Neuronal stem cell (in vitro differentiated cells): ENCODE results near the gene BBS9.
A peak's percentile ranks its signal among the peaks of the same experiment; 100 is the strongest.

ENCODE experiments used
- DNase-seq: peaks from one replicate; pipeline ENCODE4 v3.0.0-alpha.2; 2013; ENCODE audit warnings: low spot score
- H2AFZ ChIP-seq: one replicate; pipeline ENCODE4 v1.6.1; 2013; ENCODE audit warnings: mild to moderate bottlenecking, low read length, inconsistent platforms
- H2AK5ac ChIP-seq: 2 replicates; pipeline ENCODE4 v1.6.1; 2013; ENCODE audit warnings: low read depth, mild to moderate bottlenecking, inconsistent platforms, low read length, moderate library complexity, mixed read lengths
- H2BK120ac ChIP-seq: 2 replicates; pipeline ENCODE4 v1.6.1; 2013; ENCODE audit warnings: low read depth, mild to moderate bottlenecking, inconsistent platforms, low read length, moderate library complexity, mixed read lengths
- H2BK12ac ChIP-seq: one replicate; pipeline ENCODE4 v1.6.1; 2013; ENCODE audit warnings: low read length, inconsistent platforms
- H2BK15ac ChIP-seq: 2 replicates; pipeline ENCODE4 v1.6.1; 2013; ENCODE audit warnings: mild to moderate bottlenecking, low read length, inconsistent platforms, mixed read lengths
- H2BK5ac ChIP-seq: one replicate; pipeline ENCODE4 v1.6.1; 2013; ENCODE audit warnings: inconsistent platforms, mild to moderate bottlenecking, low read length, moderate library complexity
- H3K14ac ChIP-seq: one replicate; pipeline ENCODE4 v1.6.1; 2013; ENCODE audit warnings: low read length, inconsistent platforms
- H3K18ac ChIP-seq: 2 replicates; pipeline ENCODE4 v1.6.1; 2013; ENCODE audit warnings: low read length, inconsistent platforms
- H3K23ac ChIP-seq: 2 replicates; pipeline ENCODE4 v1.6.1; 2013; ENCODE audit warnings: low read depth, mild to moderate bottlenecking, mixed read lengths, low read length, inconsistent platforms; ENCODE audit not compliant: poor library complexity
- H3K27ac ChIP-seq: replicated peaks from 3 replicates; pipeline ENCODE4 v1.5.1; 2013; ENCODE audit warnings: low read length, inconsistent platforms
- H3K27me3 ChIP-seq, 3 experiments: 2 replicates each; pipeline ENCODE4 v1.6.1; 2013; ENCODE audit warnings: low read length in 3 of 3, mild to moderate bottlenecking in 2 of 3, inconsistent platforms in 1 of 3, low read depth in 1 of 3, mixed read lengths in 1 of 3, moderate library complexity in 1 of 3; ENCODE audit not compliant: control insufficient read depth in 3 of 3, insufficient read depth in 3 of 3
- H3K36me3 ChIP-seq, 2 donors: replicated peaks in 1 of 2; 2 replicates each; pipeline ENCODE4 v1.6.1; 2013; ENCODE audit warnings: low read length in 2 of 2; ENCODE audit not compliant: control insufficient read depth in 2 of 2, insufficient read depth in 2 of 2
- H3K4ac ChIP-seq: 2 replicates; pipeline ENCODE4 v1.6.1; 2013; ENCODE audit warnings: inconsistent platforms, mild to moderate bottlenecking, low read length, moderate library complexity
- H3K4me1 ChIP-seq, 2 donors: 1 replicate in 1 of 2; 2 replicates in 1 of 2; pipeline ENCODE4 v1.6.1; 2013; ENCODE audit warnings: low read length in 2 of 2, low read depth in 1 of 2; ENCODE audit not compliant: control insufficient read depth in 2 of 2, insufficient read depth in 1 of 2
- H3K4me2 ChIP-seq: one replicate; pipeline ENCODE4 v1.6.1; 2013; ENCODE audit warnings: mild to moderate bottlenecking, low read length, inconsistent platforms; ENCODE audit not compliant: insufficient read depth, poor library complexity, severe bottlenecking
- H3K4me3 ChIP-seq, 2 donors: 2 replicates each; pipeline ENCODE4 v1.5.1; 2013; ENCODE audit warnings: low read length in 2 of 2, mild to moderate bottlenecking in 2 of 2, inconsistent platforms in 1 of 2, moderate library complexity in 1 of 2
- H3K79me1 ChIP-seq: one replicate; pipeline ENCODE4 v1.6.1; 2013; ENCODE audit warnings: low read depth, mild to moderate bottlenecking, inconsistent platforms, low read length, moderate library complexity
- H3K9ac ChIP-seq: one replicate; pipeline ENCODE4 v1.6.1; 2013; ENCODE audit warnings: mild to moderate bottlenecking, low read depth, low read length, inconsistent platforms; ENCODE audit not compliant: poor library complexity
- H3K9me3 ChIP-seq, 2 donors: replicated peaks in 1 of 2; 2 replicates each; pipeline versions ENCODE3 to v1.6.1; 2013; ENCODE audit warnings: low read length in 2 of 2, mild to moderate bottlenecking in 2 of 2, inconsistent platforms in 1 of 2, low read depth in 1 of 2, mixed read lengths in 1 of 2, moderate library complexity in 1 of 2; ENCODE audit not compliant: control insufficient read depth in 2 of 2, insufficient read depth in 1 of 2
- H4K8ac ChIP-seq: one replicate; pipeline ENCODE4 v1.6.1; 2013; ENCODE audit warnings: low read depth, mild to moderate bottlenecking, inconsistent platforms, low read length, moderate library complexity
- H4K91ac ChIP-seq: one replicate; pipeline ENCODE4 v1.6.1; 2013; ENCODE audit warnings: low read length, low read depth, mild to moderate bottlenecking, inconsistent platforms; ENCODE audit not compliant: poor library complexity
- WGBS, 2 donors: extraction: QIAGEN DNeasy Blood & Tissue Kit; methylation state at CpG; one replicate each; pipeline ENCODE4 v1.1.7; 2013; ENCODE audit warnings: missing lambda C conversion rate in 2 of 2, mixed read lengths in 1 of 2; ENCODE audit not compliant: insufficient read length in 2 of 2, insufficient replicate concordance in 1 of 2; ENCODE audit errors: extremely low coverage in 2 of 2; 5-methylcytosine and 5-hydroxymethylcytosine counted together

BBS9 gene

DNA sequence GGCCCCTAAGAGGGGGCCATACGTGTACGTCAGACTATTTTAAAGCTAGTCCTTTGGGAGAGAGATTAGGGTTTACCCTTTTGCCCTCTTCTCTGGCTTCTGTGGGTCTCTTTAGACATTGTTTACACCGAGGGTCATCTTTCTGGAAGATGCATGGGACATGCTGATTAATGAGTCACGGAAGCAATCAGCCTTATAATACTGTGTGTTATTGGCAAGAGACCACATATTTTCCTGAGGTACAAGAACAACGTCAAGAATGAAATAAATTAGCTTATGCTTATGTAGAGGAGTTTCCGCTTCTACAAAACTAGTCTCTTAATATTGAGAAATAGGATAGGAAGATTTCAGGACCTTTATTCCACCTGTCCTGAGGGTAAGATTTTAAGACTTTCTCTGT is 327.7 kb downstream of the BBS9 start:
- Histone ChIP-seq H3K79me1 (no peaks in the 10 kb centered on the region), H4K8ac (no peak overlapping the region), H2AFZ (no peak overlapping the region), H2BK15ac (no peak overlapping the region), H3K18ac (no peak overlapping the region), H3K4ac (no peak overlapping the region), H3K9ac (no peak overlapping the region), H3K4me3 (no peak overlapping the region), H4K91ac (no peak overlapping the region), H3K9me3 (no peaks in the 10 kb centered on the region), H3K4me1 (peaks cover 0 to 5% of the 10 kb centered on the region in 2 donors), H3K36me3 (no peaks in the 10 kb centered on the region), H3K27ac (no peak overlapping the region), H3K14ac (no peak overlapping the region), H2BK120ac (no peak overlapping the region), H2AK5ac (no peak overlapping the region), H3K27me3 (no peaks in the 10 kb centered on the region), H2BK12ac (no peak overlapping the region), H3K4me2 (no peak overlapping the region), H2BK5ac (no peak overlapping the region), H3K23ac (no peak overlapping the region)
- no peak for DNase-seq
- no CpG with 5 or more reads among the region's 6 CpGs for WGBS, 2 donors

DNA sequence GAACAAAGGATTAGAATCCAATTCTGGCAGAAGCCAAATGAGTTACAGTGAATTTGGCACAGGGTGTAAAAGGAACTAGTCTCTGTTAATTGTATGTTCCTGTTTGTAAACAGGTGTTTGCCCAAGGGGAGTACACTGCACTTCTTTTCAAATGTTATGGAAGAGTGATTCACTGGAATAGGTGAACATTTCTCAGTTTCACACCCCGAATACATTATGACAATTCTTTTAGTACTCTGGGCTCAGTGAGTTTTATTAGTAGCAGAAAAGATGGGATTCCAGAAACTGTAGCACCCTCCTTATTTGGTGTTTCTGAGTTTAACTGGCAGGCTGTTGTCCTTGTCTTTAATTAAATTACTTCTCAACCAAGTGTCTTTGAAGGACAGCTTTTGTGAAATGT is 329.2 kb downstream of the BBS9 start:
- no peak overlapping the region for H3K27ac ChIP-seq
- H4K8ac ChIP-seq = no peak overlapping the region
- H3K36me3 ChIP-seq = no peaks in the 10 kb centered on the region
- peaks cover 5 to 7% of the 10 kb centered on the region in 2 donors for H3K4me1 ChIP-seq
- H2AK5ac ChIP-seq = no peak overlapping the region
- H3K4ac ChIP-seq = no peak overlapping the region
- H2BK12ac ChIP-seq = no peak overlapping the region
- no peak overlapping the region for H4K91ac ChIP-seq
- DNase-seq = no peak
- H3K9me3 ChIP-seq = no peaks in the 10 kb centered on the region
- H3K14ac ChIP-seq = no peak overlapping the region
- H3K4me3 ChIP-seq = no peak overlapping the region
- no peak overlapping the region for H2AFZ ChIP-seq
- H3K27me3 ChIP-seq = no peaks in the 10 kb centered on the region
- H2BK5ac ChIP-seq = no peak overlapping the region
- H2BK120ac ChIP-seq = no peak overlapping the region
- H3K18ac ChIP-seq = no peak overlapping the region
- H3K23ac ChIP-seq = no peak overlapping the region
- WGBS, 2 donors = no CpG with 5 or more reads among the region's 1 CpG
- H2BK15ac ChIP-seq = no peak overlapping the region
- no peaks in the 10 kb centered on the region for H3K79me1 ChIP-seq
- H3K9ac ChIP-seq = no peak overlapping the region
- H3K4me2 ChIP-seq = no peak overlapping the region

DNA sequence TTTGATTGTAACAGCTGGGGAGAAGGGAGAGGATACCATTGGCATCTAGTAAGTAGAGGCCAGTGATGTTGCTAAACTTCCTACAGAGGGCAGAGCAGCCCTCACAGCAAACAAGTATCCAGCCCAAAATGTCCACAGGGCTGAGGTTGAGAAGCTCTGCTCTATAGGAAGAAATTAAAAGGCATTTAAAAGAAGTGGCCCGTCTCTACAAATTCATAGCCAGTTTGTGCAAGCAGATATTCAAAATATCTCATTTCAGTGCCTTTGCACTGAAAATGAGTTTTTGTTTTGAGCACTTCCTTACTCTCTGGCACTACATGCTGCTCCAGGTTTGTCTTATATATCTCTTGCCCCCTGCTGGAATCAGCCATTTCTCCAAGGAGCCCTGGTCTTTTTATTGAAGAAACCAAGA is 330.0 kb downstream of the BBS9 start:
- no peak overlapping the region for H3K18ac ChIP-seq
- H3K4me2 ChIP-seq = no peak overlapping the region
- no peak overlapping the region for H3K4ac ChIP-seq
- H3K27me3 ChIP-seq = no peaks in the 10 kb centered on the region
- no peak overlapping the region for H4K8ac ChIP-seq
- no peak overlapping the region for H3K9ac ChIP-seq
- no peak overlapping the region for H2BK120ac ChIP-seq
- no peak overlapping the region for H3K23ac ChIP-seq
- peak overlapping the region; percentile 31 for H2AFZ ChIP-seq
- H3K4me1 ChIP-seq = peaks cover 5 to 7% of the 10 kb centered on the region in 2 donors
- H3K79me1 ChIP-seq = no peaks in the 10 kb centered on the region
- H3K14ac ChIP-seq = no peak overlapping the region
- peak; percentile 41 for DNase-seq
- no peak overlapping the region for H4K91ac ChIP-seq
- H2BK12ac ChIP-seq = no peak overlapping the region
- no CpG with 5 or more reads among the region's 1 CpG for WGBS, 2 donors
- no peak overlapping the region for H2BK5ac ChIP-seq
- H2AK5ac ChIP-seq = no peak overlapping the region
- H3K9me3 ChIP-seq = no peaks in the 10 kb centered on the region
- no peak overlapping the region for H2BK15ac ChIP-seq
- H3K4me3 ChIP-seq = no peak overlapping the region
- no peaks in the 10 kb centered on the region for H3K36me3 ChIP-seq
- H3K27ac ChIP-seq = no peak overlapping the region

GRCh38 chr7:33463131-33463530 is 333.8 kb downstream of the BBS9 start:
- H3K4me3 ChIP-seq = no peak overlapping the region

More at GRCh38 chr7:33463131-33463530, 333.8 kb downstream of the BBS9 start:
- no peak overlapping the region for H4K91ac ChIP-seq
- no peak overlapping the region for H2BK15ac ChIP-seq
- no peak overlapping the region for H2BK5ac ChIP-seq
- DNase-seq = no peak
- no peaks in the 10 kb centered on the region for H3K9me3 ChIP-seq
- H3K4ac ChIP-seq = no peak overlapping the region
- no peak overlapping the region for H3K23ac ChIP-seq
- no peak overlapping the region for H2BK12ac ChIP-seq
- no peaks in the 10 kb centered on the region for H3K79me1 ChIP-seq
- H3K27ac ChIP-seq = no peak overlapping the region
- no peak overlapping the region for H3K18ac ChIP-seq
- H3K9ac ChIP-seq = no peak overlapping the region
- no peak overlapping the region for H2BK120ac ChIP-seq
- WGBS, 2 donors = no CpG with 5 or more reads among the region's 2 CpGs
- H3K14ac ChIP-seq = no peak overlapping the region
- H2AK5ac ChIP-seq = no peak overlapping the region
- peak overlapping the region; percentile 62 for H2AFZ ChIP-seq
- peaks cover 2 to 5% of the 10 kb centered on the region in 2 donors for H3K4me1 ChIP-seq
- no peak overlapping the region for H4K8ac ChIP-seq
- no peaks in the 10 kb centered on the region for H3K27me3 ChIP-seq
- no peaks in the 10 kb centered on the region for H3K36me3 ChIP-seq
- no peak overlapping the region for H3K4me2 ChIP-seq
